ENCODE results near the gene ADAMTS8.
A peak's percentile ranks its signal among the peaks of the same experiment; 100 is the strongest.

The ADAMTS8 gene

DNA sequence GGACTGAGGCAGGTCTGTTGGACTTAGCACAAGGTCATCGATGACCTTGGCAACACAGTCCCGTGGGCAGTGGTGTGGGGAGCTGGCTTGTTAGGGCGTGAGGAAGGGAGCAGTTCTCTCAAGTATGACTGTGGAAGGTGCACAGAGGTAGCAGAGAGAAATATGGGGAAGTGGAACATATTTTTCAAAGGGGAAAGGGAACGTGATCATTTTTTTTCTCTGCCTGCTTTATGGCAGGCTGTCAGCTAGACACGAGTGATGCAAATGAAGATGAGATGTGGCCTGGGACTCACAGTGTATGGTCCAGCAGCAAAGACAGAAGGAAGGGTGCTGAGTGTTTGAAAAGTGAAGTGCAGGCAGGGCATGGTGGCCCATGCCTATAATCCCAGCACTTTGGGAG lies 30.6 kb downstream of the ADAMTS8 start:
- no peak for DNase-seq (ENCODE audit: low spot score)

DNA sequence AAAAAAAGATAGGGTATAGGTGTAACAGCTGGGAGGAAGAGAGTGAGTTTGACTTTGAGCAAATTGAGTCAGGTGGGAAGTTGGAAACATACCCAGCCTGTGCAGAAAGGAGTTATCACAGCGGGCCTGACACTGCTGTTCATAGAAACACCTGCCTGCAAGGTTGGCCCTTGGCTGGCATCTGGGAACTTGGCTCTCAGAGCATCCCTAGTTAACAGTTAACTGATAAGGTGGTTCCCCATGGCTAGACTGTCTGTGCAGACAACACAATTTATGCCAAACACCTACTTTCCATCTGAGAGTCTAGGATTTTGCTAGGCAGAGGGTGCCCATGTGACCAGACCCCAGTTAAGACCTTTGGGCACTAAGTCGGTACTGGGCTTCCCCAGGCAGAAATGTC lies 31.4 kb downstream of the ADAMTS8 start:
- no peak for DNase-seq (ENCODE audit: low spot score)

DNA sequence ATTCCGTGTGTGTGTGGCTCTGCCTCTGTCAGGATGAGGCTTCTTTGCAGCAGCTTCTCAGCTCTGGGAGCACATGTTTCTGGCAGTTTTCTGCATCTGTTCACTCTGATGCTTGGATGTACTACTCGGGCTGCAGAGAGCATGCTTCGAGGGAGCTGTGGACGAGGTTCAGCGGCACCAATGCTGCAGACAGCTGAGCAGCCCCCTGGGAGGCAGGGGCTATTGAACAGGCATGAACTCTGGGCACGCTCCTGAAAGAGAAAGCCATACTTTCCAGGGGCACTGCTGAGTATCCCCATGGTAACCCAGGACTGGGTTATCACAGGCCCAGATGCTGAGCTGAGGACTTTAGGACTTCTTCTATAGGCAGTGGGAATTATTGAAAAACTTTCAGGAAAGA lies 33.8 kb downstream of the ADAMTS8 start:
- DNase-seq (ENCODE audit: low spot score): no peak

GRCh38 chr11:130391711-130392110 lies 36.7 kb downstream of the ADAMTS8 start:
- no peak for DNase-seq (ENCODE audit: low spot score)

GRCh38 chr11:130390071-130390758 lies 38.2 kb downstream of the ADAMTS8 start:
- DNase-seq (ENCODE audit: low spot score): peak; percentile 51

DNA sequence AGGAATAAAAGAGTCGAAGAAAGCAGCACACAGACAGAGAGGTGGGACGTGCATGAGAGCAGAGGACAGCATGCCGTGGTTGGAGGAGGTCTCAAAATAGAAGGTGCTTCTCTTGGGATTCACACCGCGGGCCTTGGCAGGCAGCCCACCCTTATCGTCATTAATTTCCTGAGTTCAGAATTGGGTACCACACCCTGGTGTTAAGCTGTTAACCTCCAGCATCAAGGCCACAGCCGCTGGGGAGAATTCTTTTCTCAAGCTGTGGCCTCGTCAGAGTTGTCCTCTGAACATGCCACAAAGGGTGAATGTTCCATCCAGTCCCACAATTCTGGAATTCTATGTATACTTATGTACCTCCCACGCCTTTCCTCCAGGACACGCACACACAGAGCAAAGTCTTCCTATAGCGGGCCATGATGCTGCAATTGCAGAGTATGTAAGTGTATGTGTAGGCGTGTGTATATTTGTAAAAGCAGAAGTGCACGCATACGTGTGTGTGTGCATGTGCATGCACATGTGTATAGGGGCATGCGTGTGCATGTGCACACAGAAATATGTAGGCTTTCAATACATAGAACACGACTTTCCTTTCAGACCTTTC lies 39.0 kb downstream of the ADAMTS8 start:
- DNase-seq (ENCODE audit: low spot score): no peak

DNA sequence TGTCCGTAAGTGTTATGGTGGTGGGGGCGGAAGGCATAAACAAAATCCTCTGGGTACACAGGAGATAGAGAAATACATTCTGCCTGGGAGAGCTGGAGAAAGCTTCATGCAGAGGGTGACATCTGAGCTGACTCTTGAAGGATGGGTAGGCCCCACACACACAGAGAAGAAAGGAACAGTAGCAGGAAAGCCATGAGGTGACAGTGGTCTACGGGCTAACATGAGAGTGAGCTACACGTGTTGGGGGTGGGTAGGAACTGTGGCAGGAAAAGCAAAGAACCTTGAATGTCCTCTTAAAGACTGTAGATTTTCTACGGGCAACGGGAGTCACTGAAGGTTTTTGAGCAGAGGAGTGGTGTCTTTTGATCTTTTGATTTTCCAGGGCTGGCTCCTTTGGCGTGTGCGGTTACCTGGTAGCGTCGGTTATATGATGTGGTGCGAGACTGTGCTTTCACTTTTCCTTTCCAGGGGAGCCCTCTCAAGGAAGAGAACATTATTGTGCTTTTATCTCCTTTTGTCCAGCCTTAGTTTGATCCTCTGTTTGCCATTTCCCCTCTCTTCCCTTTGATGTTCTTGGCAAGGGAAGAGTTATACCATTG lies 39.7 kb downstream of the ADAMTS8 start:
- DNase-seq (ENCODE audit: low spot score): no peak

DNA sequence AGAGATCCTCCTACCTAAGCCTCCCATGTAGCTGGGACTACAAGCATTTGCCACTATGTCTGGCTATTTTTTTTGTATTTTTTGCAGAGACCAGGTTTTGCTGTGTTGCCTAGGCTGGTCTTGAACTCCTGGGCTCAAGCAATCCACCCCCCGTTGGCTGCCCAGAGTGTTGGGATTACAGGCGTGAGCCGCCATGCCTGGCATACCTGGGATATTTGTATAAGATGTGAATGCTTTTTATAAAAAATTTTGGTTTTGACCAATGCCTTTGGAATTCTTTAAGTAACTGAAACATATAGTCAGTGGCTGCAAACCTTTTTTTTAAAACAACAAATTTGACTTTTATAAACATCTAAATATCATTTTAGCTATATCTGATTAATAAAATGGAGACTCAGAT lies 42.4 kb downstream of the ADAMTS8 start:
- no peak for DNase-seq (ENCODE audit: low spot score)

- no peak for DNase-seq (ENCODE audit: low spot score)
Observed at GRCh38 chr11:130383344-130384211, 44.8 kb downstream of the ADAMTS8 start.

DNA sequence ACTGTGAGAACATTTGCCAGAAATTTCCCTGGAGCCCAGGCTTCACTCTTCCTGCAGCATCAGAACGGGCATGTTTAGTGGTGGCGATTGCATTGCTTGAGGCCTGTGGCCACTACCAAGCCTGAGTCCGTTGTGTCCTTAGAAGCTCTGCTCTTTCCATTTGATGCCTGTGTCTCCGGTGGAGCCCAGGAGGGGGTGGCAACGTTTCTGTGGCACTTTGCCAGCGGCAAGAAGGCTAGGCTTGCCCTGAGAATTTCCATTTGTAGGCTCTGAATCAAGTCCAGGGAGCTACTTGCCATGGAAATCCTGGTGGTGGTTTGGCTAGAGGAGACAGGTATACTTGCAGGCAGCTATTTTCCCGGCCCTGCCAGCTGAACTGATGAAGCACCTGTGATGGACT lies 47.1 kb downstream of the ADAMTS8 start:
- no peak for DNase-seq (ENCODE audit: low spot score)

DNA sequence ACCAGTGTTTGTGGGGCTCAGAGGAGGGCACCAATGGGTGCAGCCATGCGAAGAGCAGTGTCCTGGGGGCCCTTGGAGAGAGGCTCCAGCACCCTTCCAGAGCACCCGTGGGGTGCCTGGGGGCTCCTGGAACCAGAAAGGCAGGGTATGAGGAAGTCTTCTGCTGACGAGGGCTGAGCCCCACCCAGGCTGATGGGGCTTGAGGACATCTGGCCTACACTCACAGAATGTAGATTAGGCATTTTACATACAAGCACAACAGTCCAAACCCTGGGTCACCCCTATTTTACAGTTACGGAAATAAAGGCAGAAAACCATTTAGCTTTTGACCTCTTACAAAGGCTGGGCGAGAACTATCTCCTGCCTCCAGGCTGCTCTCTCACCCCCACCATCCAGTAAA lies 47.6 kb downstream of the ADAMTS8 start:
- DNase-seq (ENCODE audit: low spot score): no peak

- DNase-seq (ENCODE audit: low spot score): no peak
Observed at GRCh38 chr11:130379276-130379675, 49.1 kb downstream of the ADAMTS8 start.

- DNase-seq (ENCODE audit: low spot score): no peak
Observed at GRCh38 chr11:130370845-130371590, 57.4 kb downstream of the ADAMTS8 start.

DNA sequence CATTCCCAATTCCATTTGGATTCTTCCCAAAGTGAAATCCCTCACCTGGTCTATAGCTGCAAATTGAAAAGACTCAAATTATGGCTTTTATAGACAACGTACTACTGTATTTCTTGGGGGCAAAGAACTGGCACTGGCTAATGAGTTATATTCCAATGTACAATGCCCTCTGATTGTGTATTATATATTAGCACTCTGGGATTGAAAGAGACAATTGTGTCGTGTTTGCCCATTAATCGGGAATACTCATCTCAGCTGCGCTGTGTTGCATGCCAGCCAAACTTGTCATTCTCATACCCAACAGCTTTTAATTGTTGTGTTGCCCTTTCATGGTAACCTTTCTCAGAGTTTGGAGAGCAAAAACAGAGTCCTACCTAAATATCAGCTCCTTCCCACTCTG lies 58.7 kb downstream of the ADAMTS8 start:
- DNase-seq (ENCODE audit: low spot score): no peak

DNA sequence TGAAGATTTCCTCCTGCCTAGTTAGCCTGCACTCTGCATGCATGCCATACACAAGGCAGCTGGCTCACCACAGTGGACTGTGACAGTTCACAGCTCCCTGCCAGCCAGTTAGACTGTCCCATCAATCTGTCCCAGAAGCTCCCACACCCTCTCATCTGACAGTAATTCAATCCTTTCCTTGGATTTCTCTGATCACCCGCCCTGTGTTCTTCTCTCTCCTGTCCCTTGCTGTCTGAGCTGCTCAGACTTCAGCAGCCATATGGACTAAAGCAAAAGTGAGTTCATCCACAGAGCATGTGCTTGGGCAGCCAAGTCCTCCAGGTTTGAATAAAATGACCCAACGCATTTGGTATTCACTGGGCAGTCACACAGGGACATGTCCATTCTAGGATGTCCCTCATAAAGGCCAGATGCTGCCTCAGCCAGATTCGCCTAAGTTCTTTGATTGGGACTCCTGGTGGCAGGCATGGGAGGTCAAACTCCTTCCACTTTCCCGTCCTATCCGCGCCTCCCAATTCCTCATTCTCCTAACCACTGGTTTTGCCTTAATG lies 59.2 kb downstream of the ADAMTS8 start:
- no peak for DNase-seq (ENCODE audit: low spot score)

- DNase-seq (ENCODE audit: low spot score): no peak
Observed at GRCh38 chr11:130359419-130359818, 69.0 kb downstream of the ADAMTS8 start.

- DNase-seq (ENCODE audit: low spot score): no peak
Observed at GRCh38 chr11:130358398-130358797, 70.0 kb downstream of the ADAMTS8 start.
